GM21360 (cell line): ENCODE data around the gene ELMO1.

Experiments used
- ATAC-seq: cut with Tn5 transposase; IDR thresholded peaks from one replicate; pipeline ENCODE4 v1.9.1; 2021; ENCODE audit warnings: mild to moderate bottlenecking, moderate library complexity; ENCODE audit not compliant: unreplicated experiment

ELMO1 gene

DNA sequence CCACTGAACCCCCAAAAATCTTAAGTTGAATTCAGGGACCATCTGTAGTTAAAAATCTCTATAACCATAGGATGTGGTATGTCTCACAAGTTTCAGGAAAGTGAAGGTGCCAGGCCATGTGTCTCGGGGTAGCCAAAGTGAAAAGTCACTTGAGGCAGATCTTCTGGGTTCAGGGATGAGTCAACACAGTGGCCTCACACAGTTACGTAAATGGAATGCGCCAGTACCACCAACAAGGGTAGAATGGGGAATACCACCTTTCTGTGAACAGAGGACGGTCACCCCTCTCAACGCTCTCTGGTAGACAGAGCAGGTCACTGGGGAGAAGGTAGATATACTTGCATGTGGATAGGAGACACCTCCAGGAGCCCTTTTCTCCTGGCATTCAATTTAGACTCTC is 71.4 kb downstream of the ELMO1 start:
- ATAC-seq: no peak

DNA sequence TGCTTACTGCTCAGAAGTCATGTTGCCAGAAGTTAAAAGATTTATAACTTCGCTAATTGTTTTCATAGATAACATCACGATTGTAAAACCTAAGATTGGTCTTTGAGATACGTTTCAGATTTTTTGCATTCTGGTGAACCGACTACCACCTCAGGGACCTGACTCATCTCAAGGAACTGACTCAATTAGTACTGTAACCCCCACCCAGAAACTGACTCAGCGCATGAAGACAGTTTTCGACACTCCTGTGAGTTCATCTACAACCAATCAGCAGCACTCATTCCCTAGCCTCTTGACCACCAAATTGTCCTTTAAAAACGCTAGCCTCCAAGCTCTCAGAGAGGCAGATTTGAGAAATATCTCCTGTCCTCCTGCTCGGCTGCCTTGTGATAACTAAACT is 72.3 kb downstream of the ELMO1 start:
- no peak for ATAC-seq

DNA sequence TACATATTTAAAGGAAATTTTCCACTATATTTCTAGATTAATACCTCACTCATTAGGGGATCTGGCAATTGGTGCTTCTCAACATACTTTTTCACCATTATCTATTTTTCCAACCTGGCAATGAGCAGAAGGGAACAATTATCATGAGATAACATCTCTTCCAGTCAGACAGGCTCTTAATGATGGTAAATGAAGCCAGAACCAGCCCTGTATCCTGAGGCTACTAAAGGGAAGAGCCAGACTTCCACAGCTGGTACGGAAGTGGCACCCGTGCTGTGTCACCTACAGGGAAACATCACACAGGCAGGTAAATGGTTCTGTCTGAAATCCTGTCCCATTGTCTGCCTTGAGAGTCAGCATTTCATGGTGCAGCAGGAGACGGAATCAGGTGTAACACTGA is 75.9 kb downstream of the ELMO1 start:
- ATAC-seq: no peak

DNA sequence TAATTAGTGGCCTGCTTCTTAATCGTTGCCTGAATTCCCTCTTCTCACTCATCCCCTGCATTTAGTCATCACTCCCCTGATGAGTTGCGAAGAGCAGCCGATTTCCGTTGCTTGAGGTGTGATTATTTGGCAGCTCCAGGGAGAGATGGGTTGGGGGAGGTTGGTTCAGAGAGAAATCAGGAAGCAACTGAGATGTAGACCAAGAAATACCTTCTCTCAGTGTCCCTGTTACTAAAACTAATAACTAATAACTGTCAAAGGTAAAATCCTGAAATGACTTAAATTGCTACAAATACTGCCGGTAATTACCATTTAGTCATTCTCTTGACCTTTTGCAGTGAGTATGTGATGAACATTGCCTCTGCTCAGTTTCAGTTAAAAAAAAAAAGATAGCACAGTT is 76.9 kb downstream of the ELMO1 start:
- ATAC-seq: no peak

DNA sequence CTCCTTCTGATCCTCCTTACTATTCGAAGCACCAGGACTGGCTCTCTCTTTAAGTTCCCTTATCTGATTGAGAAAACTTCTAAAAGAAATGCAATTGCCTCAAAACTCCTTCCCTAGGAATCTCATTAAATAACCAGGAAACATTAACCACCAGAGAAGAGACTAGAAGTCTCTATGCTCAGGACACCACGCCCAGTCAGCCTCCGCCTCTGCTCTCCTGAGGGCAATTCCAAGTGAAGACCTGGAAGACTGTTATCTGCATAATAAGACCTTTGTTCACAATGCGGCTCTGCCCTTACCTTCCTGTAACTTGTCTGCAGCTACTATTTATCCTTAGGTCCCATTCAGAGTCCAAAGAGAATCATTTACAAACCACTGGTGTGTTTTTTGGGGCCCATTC is 78.8 kb downstream of the ELMO1 start:
- ATAC-seq: no peak

DNA sequence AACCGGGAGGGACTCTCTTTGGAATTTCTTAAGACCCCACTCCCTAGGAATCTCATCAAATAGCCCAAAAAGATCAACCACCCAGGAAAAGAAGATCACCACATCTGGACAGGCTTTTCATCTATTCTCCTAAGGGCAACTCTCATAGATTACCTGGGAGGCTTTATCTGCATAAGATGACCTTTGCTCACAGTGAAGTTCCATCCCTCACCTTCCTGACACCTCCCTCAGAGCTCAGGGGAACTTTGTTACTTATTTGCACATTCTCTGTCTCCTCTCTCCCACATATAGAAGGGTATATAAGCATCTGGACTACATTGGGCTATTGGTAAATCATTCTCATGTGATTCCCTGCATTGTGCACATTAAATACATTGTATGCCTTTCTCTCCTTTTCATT is 80.1 kb downstream of the ELMO1 start:
- no peak for ATAC-seq

DNA sequence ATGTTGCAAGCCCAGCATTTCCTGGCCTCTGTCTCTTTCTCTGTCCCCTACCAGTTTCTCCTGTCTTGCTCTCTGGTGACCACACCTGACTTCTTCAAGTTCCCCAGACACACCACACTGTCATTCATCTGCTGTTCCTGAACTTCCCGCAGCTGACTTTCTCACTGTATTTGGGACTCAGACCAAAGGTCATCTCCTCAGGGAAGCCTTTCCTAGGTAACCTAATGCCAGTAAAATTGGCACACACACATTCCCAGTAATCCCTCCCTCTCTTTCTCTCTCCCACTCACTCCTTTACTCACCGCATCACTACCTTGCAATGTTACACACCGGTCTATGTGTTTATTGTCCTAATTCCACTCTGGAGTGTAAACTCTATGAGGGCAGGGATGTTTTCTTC is 81.7 kb downstream of the ELMO1 start:
- no peak for ATAC-seq

DNA sequence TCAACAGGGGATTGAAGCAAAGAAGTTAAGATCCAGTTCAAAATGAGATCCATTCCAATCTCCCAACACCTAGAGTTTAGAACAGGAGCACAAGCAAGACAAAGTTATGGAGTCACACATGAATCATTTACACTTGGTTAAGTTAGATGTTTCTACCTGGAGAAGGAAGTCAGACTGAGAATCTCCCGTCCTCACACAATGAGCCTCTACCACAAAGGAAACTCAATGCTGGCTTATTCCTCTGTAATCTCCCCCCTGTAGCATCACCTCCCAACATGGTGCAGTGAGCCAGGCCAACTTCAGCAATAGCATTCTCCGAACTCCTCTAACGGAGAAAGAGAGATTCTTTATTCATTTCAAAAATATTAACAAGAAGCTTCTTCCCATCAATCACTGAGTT is 82.2 kb downstream of the ELMO1 start:
- no peak for ATAC-seq

DNA sequence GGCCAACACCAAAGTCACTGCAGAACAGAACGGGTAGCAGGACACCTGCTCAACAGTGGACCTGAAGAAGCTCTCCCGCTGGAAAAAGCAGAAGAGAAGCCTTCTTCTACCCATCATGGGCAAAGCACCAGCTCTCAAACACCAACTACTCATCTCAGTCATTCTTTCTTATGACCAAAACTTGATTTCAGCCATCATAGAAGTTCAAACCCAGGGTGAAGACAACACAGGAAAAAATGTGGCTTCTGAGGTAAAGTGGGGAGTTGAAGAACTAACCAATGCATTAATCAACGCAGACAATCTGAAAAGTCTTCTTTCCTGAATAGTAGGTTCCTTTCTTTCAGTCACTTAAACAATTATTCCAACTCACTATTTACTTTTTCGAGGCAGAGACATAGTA is 83.3 kb downstream of the ELMO1 start:
- no peak for ATAC-seq

DNA sequence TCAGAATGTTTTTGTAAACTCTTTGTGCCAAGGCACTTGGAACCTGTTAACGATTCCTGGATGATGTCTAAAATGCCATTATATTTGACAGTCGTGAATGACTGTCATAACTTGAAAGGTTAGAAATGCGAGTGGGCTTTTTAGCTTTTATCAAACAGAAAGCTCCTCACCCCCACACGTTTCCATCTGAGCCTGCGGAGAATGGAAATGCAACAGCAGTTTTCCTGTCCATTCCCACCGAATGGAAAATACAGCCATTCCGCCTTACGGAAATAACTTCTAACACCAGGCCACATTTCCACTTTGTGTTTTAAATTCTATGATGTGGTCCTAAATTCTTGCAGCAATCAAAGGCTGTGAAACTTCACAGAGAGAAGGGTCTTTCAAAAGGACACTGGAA is 83.8 kb downstream of the ELMO1 start:
- ATAC-seq: no peak

DNA sequence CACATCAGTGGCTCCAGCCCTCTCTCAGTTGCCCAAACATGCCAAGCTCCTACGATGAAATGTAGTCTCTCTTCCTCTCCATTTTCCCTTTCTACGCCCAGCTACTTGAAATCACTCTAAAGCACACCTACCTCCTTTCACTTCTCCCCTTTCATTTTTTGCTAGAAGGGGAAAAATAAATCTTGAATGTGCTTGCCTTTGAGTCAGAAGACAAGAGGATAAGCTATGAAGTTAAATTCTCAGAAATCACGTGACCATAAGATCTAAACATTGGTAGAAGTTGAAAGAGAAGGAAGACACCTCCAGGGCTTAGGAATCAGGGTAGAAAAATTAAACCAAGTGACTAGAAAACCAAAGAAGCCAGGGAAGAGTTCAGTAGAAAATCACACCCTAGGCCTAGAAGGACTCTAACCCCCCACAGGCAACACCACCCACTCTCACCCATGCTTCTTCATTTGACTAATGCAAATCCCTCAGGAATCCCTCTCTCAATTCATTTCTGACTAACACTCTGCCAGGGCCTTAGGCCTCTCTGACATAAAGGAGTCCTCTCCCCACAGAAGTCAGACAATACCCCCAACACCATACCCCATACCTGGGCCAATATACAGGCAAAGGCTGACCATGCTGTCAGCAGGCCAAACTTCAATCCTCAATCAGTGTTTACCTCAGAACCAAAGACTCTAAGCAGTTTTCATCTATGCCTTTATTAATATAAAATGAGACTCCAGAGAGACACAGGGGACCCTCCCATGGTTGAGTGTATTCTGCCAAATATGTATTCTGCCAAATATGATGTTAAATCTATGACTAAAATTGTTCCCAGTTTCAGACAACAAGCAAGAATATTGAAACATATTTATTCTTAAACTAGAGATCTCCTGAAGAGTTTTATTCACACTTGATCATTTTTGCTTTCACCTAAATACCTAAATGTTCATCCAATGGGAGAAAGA is 84.8 kb downstream of the ELMO1 start:
- no peak for ATAC-seq

DNA sequence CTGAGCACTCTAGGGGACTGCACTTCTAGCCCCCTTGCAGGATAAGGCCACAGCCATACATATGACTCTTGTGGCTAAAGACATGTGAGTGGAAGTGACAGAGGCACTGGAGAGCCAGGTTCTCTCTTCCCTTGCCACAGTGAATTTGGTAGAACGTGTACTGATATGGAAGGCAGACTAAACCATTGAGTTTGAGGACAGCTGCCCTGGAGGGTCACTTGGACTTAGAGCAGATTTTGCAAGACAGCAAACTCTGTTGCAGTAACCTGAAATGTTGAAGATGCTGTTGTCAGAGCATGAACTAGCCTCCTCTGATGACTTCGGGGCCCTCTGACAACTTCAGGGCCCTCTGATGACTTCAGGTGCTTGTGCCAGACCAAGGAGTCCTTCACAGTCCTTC is 85.9 kb downstream of the ELMO1 start:
- ATAC-seq: no peak

DNA sequence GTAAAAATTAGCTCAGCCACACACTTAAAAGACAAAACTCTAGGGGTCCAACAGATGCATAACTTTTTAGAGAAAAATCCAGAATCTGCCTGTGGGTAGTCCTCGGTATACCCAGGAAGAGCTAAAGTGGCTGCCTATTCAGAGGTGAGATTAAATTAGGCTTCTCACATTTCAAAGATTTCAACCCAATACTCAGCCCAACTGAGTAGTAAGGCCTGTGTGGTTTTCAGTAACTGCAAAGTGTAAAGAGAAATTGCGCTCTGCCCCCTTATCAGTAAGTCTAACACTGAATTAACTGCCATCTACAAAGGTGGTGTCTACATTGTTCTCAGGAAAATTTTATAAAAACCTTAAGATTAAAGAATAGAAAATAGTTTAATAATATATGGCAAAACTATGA is 88.2 kb downstream of the ELMO1 start:
- ATAC-seq: no peak

DNA sequence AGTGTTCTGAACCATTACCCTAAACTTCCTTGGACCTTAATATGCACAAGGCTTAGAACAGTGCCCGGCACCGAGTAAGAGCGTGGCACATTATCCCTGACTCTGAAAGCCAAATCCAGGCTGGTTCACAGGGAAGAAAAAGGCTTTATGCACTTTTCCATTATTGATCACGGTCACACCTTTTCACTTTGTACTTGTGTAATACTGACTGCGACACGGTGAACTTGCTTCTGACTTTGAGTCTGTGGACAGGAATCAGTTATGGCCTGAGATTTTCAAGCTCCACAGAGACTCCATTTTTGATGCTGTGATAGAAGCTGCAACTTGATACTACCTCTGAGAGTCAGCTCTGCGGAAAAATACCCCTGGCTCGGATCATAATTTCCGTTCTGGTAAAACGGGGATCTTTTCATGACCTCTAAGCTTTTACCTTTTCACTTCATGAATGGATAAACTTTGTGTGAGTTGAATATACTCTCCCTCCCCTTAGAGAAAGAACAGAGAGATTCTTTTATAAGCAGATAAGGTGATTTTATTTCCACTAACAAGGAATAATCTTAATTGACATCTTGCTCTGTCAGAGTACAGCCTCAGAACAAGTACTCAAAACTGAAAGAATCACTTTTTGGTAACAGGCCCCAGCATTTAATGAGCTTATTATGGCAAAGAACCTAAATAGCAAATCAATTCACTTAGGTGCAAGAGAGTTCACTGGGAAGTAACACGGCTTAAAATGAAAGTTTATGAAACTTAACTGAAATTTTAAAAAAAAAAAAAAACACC is 88.8 kb downstream of the ELMO1 start:
- ATAC-seq: no peak

DNA sequence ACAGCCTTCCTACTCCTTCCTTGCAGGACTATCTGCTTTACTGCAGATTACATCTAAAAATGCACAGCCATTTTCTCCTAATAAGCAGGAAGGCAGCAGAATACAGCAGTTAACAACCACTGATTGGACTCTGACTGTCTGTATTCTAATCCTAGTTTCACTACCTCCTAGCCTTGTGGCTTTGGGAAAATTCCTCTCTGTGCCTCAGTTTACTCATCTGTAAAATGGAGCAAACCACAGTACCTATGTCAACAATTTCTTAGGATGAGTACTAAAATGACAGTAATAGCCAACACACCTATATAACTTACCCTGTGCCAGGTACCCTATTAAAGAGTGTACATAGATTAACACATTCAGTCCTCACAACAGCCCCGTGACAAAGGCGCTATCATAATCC is 89.5 kb downstream of the ELMO1 start:
- ATAC-seq: no peak

DNA sequence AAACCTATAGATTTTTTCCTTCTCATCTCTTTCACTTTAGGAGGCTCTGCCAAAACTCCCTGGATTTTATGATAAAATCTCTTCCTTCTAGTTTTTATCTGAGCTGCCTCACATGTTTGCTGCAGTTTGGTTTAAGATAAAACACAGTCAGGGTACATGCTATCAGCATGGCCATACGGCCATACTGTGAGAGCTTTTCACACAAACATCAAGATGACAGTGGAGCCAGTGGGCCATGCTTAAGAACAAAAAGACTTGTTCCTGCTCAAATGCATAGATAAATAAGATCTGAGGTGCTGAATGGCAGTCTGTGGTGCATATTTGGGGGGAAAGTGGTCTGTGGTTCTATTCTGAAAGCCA is 91.0 kb downstream of the ELMO1 start:
- no peak for ATAC-seq

DNA sequence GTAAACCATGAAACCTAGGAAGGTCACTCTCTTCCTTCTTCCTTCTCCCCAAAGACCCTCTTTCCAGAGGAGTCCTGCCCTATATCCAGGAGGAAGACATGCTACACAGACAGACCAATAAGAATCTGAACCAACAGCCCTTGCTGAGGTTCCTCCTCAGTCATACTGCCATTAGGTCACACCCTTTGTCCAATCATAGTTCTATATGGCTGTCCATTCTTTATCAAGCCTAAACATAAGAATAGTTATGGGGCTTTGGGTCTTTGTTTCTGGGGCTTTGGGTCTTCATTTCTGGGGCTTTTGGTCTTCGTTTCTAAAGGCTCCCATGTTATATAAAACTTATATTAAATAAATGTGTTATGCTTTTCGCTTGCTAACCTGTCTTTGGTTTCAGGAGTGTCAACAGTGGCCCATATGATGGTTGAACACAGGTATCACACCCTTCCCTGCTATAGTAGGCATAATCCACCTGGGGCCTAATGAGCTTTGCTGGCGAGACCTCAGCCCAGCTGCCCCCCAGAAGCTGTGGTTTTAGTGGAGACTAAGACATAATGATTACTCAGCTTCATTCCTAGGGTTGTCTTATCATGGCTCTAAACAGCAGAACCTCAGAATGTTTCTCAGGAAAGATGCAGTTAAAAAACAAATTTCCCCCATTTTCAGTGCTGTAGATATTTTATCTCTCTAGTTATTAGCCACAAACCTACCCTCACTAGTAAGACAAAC is 91.6 kb downstream of the ELMO1 start:
- no peak for ATAC-seq

DNA sequence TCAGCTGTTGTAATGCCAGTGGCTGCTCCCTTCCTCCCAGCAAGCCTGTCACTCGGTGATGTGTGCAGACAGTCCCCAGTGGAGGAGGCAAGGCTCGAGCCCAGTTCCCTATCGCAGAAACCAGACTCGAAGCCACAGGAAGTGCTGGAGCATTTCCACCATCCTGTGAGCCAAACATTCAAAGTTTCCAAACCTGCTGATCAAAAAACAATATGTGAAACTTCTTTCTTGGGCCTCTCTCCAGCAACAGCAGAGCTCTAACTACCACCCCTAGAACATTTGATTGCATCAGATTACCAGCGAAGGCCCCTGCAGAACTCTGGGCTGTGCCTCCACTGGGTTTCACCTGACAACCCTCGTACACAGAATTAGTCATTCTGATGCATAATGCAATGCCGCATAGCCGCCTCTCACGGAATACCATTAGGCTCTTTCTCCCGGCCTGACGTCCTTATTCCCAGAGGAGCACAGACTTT is 94.0 kb downstream of the ELMO1 start:
- ATAC-seq: no peak

DNA sequence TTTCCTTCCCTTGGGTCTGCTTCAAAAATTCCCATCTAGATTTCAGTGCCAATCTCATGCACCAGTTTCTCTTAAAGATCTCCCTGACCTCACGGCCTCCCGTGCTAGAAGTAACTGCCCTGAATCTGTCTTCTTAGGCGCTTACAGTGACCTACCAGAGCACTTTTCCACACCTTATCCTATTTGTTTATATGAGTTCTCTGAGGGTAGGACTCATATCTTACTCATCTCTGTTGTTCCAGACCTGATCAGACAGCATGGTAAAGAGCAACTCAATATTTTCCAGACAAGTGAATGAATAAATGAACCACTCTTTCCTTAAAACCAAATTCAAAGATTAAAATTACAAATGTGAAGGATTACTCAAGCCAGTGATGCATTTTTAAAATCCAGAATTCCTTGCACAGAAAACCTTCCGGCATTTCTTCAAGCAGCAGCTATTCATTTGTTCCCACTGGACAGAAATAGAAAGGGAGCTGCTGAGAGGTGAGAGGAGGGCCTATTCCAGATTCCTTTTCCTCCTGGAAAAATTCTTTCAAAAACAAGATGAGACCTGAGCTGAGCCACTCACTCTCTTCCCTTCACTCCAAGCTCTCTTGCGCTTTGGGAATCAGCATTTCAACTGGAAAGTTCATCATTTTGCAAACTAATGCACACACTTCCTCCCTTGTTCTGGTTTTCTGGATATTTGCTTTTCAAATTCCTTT is 94.6 kb downstream of the ELMO1 start:
- ATAC-seq: no peak

DNA sequence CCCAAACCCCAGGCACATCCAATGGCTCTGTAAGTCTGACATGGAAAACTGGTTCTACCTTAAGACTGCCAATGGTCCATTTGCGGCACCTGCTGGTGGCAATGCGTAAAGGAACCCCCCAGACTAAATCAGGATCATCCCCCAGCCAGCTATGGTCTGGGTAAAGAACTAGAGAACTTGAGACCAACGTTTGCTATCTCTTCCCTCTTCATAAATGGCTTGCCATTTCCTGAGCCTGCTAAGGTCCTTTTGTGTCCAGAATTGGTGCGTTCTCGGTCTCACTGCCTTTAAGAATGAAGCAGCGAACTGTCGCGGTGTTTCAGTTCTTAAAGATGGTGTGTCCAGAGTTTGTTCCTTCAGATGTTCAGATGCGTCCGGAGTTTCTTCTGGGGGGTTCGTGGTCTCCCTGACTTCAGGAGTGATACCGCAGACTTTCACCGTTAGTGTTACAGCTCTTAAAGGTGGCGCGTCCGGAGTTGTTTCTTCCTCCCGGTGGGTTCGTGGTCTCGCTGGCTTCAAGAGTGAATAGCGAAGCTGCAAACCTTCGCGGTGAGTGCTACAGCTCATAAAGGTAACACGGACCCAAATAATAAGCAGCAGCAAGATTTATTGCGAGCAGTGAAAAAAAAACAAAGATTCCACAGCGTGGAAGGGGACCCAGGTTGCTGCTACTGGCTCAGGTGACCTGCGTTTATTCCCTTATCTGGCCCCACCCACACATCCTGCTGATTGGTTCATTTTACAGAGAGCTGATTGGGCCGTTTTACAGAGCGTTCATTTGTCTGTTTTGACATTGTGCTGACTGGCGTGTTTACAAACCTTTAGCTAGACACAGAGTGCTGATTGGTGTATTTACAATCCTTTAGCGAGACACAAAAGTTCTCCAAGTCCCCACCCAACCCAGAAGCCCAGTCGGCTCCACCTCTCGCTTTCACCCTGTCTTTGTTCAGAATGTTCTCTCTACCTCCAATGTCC is 95.4 kb downstream of the ELMO1 start:
- ATAC-seq: peak; percentile 50
